NCI-H2081 (cell line): Measurements from ENCODE around the gene CBR1.
"Not testable (repeated sequence)": the region's sequence is repeated elsewhere in the genome, so short reads cannot be mapped to it uniquely, and the experiment has no call there.

Source experiments
- DNase-seq, 2 experiments: peaks; one replicate each; lab custom pipeline; 2025; lab: John Stamatoyannopoulos, UW

CBR1 gene

GRCh38 chr21:36079671-36080070 is 9.8 kb downstream of the CBR1 start:
- DNase-seq: no peak

GRCh38 chr21:36080386-36080785 is 10.6 kb downstream of the CBR1 start:
- no peak for DNase-seq

GRCh38 chr21:36082237-36082664 is 12.4 kb downstream of the CBR1 start:
- no peak for DNase-seq

- DNase-seq: no peak
These were observed 17.7 kb downstream of the CBR1 start for GRCh38 chr21:36087362-36088138.

GRCh38 chr21:36089946-36090345 is 20.1 kb downstream of the CBR1 start:
- no peak for DNase-seq

GRCh38 chr21:36092681-36093080 is 22.9 kb downstream of the CBR1 start:
- no peak for DNase-seq

- no peak for DNase-seq
These were observed 23.7 kb downstream of the CBR1 start for GRCh38 chr21:36093512-36093911.

GRCh38 chr21:36096398-36097290 is 26.8 kb downstream of the CBR1 start:
- no peak for DNase-seq

- DNase-seq: no peak
These were observed 27.8 kb downstream of the CBR1 start for GRCh38 chr21:36097427-36098181.

- DNase-seq: no peak
These were observed 28.3 kb downstream of the CBR1 start for GRCh38 chr21:36098182-36098532.

GRCh38 chr21:36099000-36099399 is 29.2 kb downstream of the CBR1 start:
- DNase-seq: no peak

- DNase-seq: not testable (repeated sequence)
These were observed 29.9 kb downstream of the CBR1 start for GRCh38 chr21:36099695-36100211.

GRCh38 chr21:36100971-36101641 is 31.3 kb downstream of the CBR1 start:
- no peak for DNase-seq

- DNase-seq: no peak
These were observed 33.6 kb downstream of the CBR1 start for GRCh38 chr21:36103434-36103833.

GRCh38 chr21:36104317-36105300 is 34.8 kb downstream of the CBR1 start:
- no peak for DNase-seq

- DNase-seq: no peak
These were observed 35.6 kb downstream of the CBR1 start for GRCh38 chr21:36105327-36105842.

GRCh38 chr21:36109868-36110267 is 40.0 kb downstream of the CBR1 start:
- no peak for DNase-seq

GRCh38 chr21:36111238-36111637 is 41.4 kb downstream of the CBR1 start:
- DNase-seq: no peak

GRCh38 chr21:36113647-36114428 is 44.0 kb downstream of the CBR1 start:
- peak in 1 of 2 experiments; percentile 4 for DNase-seq
